ENCODE results near the gene POU3F2. TPM values are rescaled to one million over a fixed set of nuclear protein-coding genes. Genes with fewer than 3 reads are reported as not detected.

The POU3F2 gene
- polyA plus RNA-seq, 2 of the 4 experiments (the other 2 are of a cell fraction) = not detected

DNA sequence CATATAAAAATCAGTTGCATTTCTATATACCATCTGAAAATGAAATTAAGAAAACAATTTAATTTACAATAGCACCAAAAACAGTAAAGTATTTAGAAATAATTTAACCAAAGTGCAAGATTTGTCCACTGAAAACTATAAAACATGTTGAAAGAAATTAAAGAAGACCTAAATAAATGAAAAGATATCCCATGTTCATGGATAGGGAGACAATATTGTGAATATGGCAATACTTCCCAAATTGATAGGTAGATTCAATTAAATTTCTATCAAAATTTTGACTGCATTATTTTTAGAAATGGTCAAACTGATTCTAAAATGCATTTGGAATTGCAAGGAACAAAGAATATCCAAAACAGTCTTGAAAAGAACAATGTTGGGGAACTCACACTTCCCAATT is 17.6 kb upstream of the POU3F2 start:
- TF ChIP-seq NPAS2 (CRISPR knock-in tag; IDR thresholded peaks at IDR 0.05; ENCODE audit: borderline replicate concordance) (no peak), FOSL2 (IDR thresholded peaks at IDR 0.05) (no peak), FOSL2 (CRISPR knock-in tag; IDR thresholded peaks at IDR 0.05) (no peak), KDM1A (IDR thresholded peaks at IDR 0.05; ENCODE audit: low read depth) (no peak), SREBF2 (IDR thresholded peaks at IDR 0.05) (no peak), REST (IDR thresholded peaks at IDR 0.05) (no peak), ZNF302 (CRISPR knock-in tag; IDR thresholded peaks at IDR 0.05) (no peak), MYC (IDR thresholded peaks at IDR 0.05; ENCODE audit: borderline replicate concordance, low read length) (no peak), USF2 (IDR thresholded peaks at IDR 0.05) (no peak)
- TF ChIP-seq, protein P1, sequence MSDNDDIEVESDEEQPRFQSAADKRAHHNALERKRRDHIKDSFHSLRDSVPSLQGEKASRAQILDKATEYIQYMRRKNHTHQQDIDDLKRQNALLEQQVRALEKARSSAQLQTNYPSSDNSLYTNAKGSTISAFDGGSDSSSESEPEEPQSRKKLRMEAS (IDR thresholded peaks at IDR 0.05) = no peak
- FAIRE-seq = no peak

GRCh38 chr6:98821756-98822405 is 12.5 kb upstream of the POU3F2 start:
- H3K9me3 ChIP-seq = no peaks in the 10 kb centered on the region
- 34% methylated on average over 2 of the region's 2 CpGs for WGBS (ENCODE audit: missing lambda C conversion rate)

More for the DNA sequence above, 17.6 kb upstream of the POU3F2 start:
- Histone ChIP-seq H3K9me3 (no peaks in the 10 kb centered on the region), H3K27ac (no peak overlapping the region), H3K4me3 (no peak overlapping the region), H3K4me1 (no peaks in the 10 kb centered on the region), H3K4me2 (no peak overlapping the region)
- ChIA-PET CTCF (no interaction called here), POLR2A (no interaction called here)
- no peak for DNase-seq (ENCODE audit: low read depth in 1 of 2, low spot score in 1 of 2)
- ATAC-seq = no peak

More at GRCh38 chr6:98821756-98822405, 12.5 kb upstream of the POU3F2 start:
- TF ChIP-seq ELK1 (IDR thresholded peaks at IDR 0.05; ENCODE audit: low read depth, low read length) (no peak), ZC3H11A (IDR thresholded peaks at IDR 0.05) (no peak), EP300 (IDR thresholded peaks at IDR 0.05) (no peak), FOSB (CRISPR knock-in tag; IDR thresholded peaks at IDR 0.05) (no peak), ATOH8 (CRISPR knock-in tag; IDR thresholded peaks at IDR 0.05; ENCODE audit: low read depth) (no peak), CEBPB (IDR thresholded peaks at IDR 0.05) (no peak), RARB (CRISPR knock-in tag; IDR thresholded peaks at IDR 0.05) (no peak), MAFK (IDR thresholded peaks at IDR 0.05; ENCODE audit: partially characterized antibody) (no peak), HEYL (CRISPR knock-in tag; IDR thresholded peaks at IDR 0.05) (no peak), ZSCAN20 (CRISPR knock-in tag; IDR thresholded peaks at IDR 0.05) (no peak), KDM5A (IDR thresholded peaks at IDR 0.05) (no peak), REST (IDR thresholded peaks at IDR 0.05) (no peak), HOXB13 (CRISPR knock-in tag; IDR thresholded peaks at IDR 0.05; ENCODE audit: low read depth) (no peak)
- TF ChIP-seq, protein P1 (IDR thresholded peaks at IDR 0.05) = no peak
- CTCF ChIA-PET = interaction anchor here (1.0 kb wide), 1 partner anchor 297 kb away, joined by 3 read pairs; no protein-coding TSS in a partner anchor
- ATAC-seq (no peak), FAIRE-seq (no peak), DNase-seq (ENCODE audit: low read depth in 1 of 2, low spot score in 1 of 2) (no peak)
- H3K27ac ChIP-seq = no peak overlapping the region
- no peak overlapping the region for H3K4me3 ChIP-seq
- no peak overlapping the region for H3K4me2 ChIP-seq
- POLR2A ChIA-PET = no interaction called here
- no peaks in the 10 kb centered on the region for H3K4me1 ChIP-seq
